OCI-LY7 (cell line): ENCODE results near the gene PRAMEF2.
"Not testable (repeated sequence)": the region's sequence is repeated elsewhere in the genome, so short reads cannot be mapped to it uniquely, and the experiment has no call there.

Source experiments
- EZH2phosphoT487 ChIP-seq: fragments of 200-600 bp; sonication (generic); IDR thresholded peaks from 2 replicates; pipeline ENCODE4 v1.6.1; 2018; ENCODE audit warnings: low read depth, borderline replicate concordance, mild to moderate bottlenecking, mixed run types, antibody characterized with exemption, low read length, moderate library complexity, mixed read lengths
- TF ChIP-seq, protein P1 (sequence below): fragments of 200-600 bp; sonication (generic); conservative IDR thresholded peaks from 2 replicates; pipeline ENCODE4 v1.5.1; 2014; ENCODE audit warnings: mild to moderate bottlenecking, antibody characterized with exemption, low read length, moderate library complexity, mixed read lengths

- TF ChIP-seq, protein P1, sequence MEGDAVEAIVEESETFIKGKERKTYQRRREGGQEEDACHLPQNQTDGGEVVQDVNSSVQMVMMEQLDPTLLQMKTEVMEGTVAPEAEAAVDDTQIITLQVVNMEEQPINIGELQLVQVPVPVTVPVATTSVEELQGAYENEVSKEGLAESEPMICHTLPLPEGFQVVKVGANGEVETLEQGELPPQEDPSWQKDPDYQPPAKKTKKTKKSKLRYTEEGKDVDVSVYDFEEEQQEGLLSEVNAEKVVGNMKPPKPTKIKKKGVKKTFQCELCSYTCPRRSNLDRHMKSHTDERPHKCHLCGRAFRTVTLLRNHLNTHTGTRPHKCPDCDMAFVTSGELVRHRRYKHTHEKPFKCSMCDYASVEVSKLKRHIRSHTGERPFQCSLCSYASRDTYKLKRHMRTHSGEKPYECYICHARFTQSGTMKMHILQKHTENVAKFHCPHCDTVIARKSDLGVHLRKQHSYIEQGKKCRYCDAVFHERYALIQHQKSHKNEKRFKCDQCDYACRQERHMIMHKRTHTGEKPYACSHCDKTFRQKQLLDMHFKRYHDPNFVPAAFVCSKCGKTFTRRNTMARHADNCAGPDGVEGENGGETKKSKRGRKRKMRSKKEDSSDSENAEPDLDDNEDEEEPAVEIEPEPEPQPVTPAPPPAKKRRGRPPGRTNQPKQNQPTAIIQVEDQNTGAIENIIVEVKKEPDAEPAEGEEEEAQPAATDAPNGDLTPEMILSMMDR: not testable (repeated sequence)
- TF ChIP-seq EZH2phosphoT487: not testable (repeated sequence)
These were observed 8.3 kb upstream of the PRAMEF2 start, which contains the start of gene HNRNPCL1 for GRCh38 chr1:12848620-12849019.
